ENCODE data around the gene HEPN1. TPM values are rescaled to one million over a fixed set of nuclear protein-coding genes. Genes with fewer than 3 reads are reported as not detected.

HEPN1 gene
- total RNA-seq = under 0.01 TPM in 1 of 2 replicates, not detected in the other

DNA sequence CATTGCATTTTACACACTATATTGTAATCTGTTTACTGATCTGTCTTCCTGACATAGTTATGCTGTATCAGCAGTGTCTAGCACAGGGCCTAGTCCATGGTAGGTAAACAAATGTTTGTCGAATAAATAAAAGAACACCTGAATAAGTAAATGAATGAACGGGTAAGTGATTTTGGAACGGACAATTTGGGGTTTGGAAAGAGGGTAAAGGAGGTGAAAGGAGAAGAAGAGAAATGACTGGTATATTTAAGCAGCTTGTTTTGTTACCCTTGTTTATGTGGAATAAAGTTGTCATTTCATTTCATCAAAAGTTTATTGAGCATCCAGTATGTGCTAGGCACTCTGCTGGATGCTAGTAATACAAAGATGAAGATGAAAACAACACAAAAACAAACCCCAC is at the start of gene HEPN1:
HEPN1 (plus strand) TSS at position 301 of the 400 bp plus-strand sequence.
- Histone ChIP-seq H3K4me2 (ENCODE audit: insufficient read depth, low read length) (no peak within 1 kb of the TSS), H3K9me3 (ENCODE audit: low read depth, low read length) (no peaks in the 10 kb centered on the region), H3K4me1 (ENCODE audit: insufficient read depth, low read length) (peaks cover 5% of the 10 kb centered on the region), H2AFZ (ENCODE audit: low read length) (no peak within 1 kb of the TSS), H3K27ac (ENCODE audit: low read depth, low read length) (no peak within 1 kb of the TSS), H3K27me3 (ENCODE audit: insufficient read depth, low read length) (no peaks in the 10 kb centered on the region), H3K4me3 (ENCODE audit: insufficient read depth, low read length) (no peak within 1 kb of the TSS), H3K36me3 (ENCODE audit: insufficient read depth, low read length) (no peaks in the 10 kb centered on the region), H3K79me2 (ENCODE audit: insufficient read depth, low read length) (no peaks in the 10 kb centered on the region), H4K20me1 (ENCODE audit: insufficient read depth, low read length) (no peaks in the 10 kb centered on the region)
- TF ChIP-seq, protein P1, sequence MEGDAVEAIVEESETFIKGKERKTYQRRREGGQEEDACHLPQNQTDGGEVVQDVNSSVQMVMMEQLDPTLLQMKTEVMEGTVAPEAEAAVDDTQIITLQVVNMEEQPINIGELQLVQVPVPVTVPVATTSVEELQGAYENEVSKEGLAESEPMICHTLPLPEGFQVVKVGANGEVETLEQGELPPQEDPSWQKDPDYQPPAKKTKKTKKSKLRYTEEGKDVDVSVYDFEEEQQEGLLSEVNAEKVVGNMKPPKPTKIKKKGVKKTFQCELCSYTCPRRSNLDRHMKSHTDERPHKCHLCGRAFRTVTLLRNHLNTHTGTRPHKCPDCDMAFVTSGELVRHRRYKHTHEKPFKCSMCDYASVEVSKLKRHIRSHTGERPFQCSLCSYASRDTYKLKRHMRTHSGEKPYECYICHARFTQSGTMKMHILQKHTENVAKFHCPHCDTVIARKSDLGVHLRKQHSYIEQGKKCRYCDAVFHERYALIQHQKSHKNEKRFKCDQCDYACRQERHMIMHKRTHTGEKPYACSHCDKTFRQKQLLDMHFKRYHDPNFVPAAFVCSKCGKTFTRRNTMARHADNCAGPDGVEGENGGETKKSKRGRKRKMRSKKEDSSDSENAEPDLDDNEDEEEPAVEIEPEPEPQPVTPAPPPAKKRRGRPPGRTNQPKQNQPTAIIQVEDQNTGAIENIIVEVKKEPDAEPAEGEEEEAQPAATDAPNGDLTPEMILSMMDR (IDR thresholded peaks at IDR 0.05; ENCODE audit: extremely low read depth, low read depth, low read length) = no peak
- DNase-seq (ENCODE audit: insufficient read length, low spot score, missing footprints) = no peak

- Histone ChIP-seq H3K4me3 (ENCODE audit: insufficient read depth, low read length) (no peak overlapping the region), H3K9me3 (ENCODE audit: low read depth, low read length) (no peaks in the 10 kb centered on the region), H3K79me2 (ENCODE audit: insufficient read depth, low read length) (no peaks in the 10 kb centered on the region), H3K4me1 (ENCODE audit: insufficient read depth, low read length) (peaks cover 3% of the 10 kb centered on the region), H3K27me3 (ENCODE audit: insufficient read depth, low read length) (peaks cover 95% of the 10 kb centered on the region), H4K20me1 (ENCODE audit: insufficient read depth, low read length) (no peaks in the 10 kb centered on the region), H3K36me3 (ENCODE audit: insufficient read depth, low read length) (no peaks in the 10 kb centered on the region), H3K4me2 (ENCODE audit: insufficient read depth, low read length) (no peak overlapping the region), H2AFZ (ENCODE audit: low read length) (no peak overlapping the region), H3K27ac (ENCODE audit: low read depth, low read length) (no peak overlapping the region)
- TF ChIP-seq, protein P1 (IDR thresholded peaks at IDR 0.05; ENCODE audit: extremely low read depth, low read depth, low read length) = no peak
- DNase-seq (ENCODE audit: insufficient read length, low spot score, missing footprints) = no peak
Observed at GRCh38 chr11:124869331-124869730, 49.7 kb upstream of the HEPN1 start.

DNA sequence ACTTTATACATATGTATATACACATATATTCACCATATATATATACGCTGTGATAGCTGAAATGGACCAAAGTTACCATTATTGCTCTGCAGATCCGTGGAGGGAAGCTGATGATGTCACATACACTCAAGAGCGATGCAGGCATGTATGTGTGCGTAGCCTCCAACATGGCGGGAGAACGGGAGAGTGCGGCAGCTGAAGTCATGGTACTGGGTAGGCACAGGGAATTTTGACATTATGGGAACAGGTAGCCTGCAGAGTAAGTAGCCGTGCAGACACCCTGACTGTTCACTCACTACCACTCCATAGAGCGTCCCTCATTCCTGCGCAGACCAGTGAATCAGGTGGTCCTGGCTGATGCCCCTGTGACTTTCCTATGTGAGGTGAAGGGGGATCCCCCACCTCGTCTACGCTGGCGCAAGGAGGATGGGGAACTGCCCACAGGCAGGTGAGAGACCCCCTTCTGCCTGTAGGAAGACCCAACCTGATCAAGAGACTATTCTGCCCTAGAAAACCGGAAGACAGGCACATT is 49.1 kb upstream of the HEPN1 start:
- no peak overlapping the region for H3K4me3 ChIP-seq (ENCODE audit: insufficient read depth, low read length)
- no peak for DNase-seq (ENCODE audit: insufficient read length, low spot score, missing footprints)
- H3K4me1 ChIP-seq (ENCODE audit: insufficient read depth, low read length) = peaks cover 3% of the 10 kb centered on the region
- no peaks in the 10 kb centered on the region for H4K20me1 ChIP-seq (ENCODE audit: insufficient read depth, low read length)
- H3K79me2 ChIP-seq (ENCODE audit: insufficient read depth, low read length) = no peaks in the 10 kb centered on the region
- H3K27ac ChIP-seq (ENCODE audit: low read depth, low read length) = no peak overlapping the region
- no peak overlapping the region for H2AFZ ChIP-seq (ENCODE audit: low read length)
- no peaks in the 10 kb centered on the region for H3K9me3 ChIP-seq (ENCODE audit: low read depth, low read length)
- no peak overlapping the region for H3K4me2 ChIP-seq (ENCODE audit: insufficient read depth, low read length)
- H3K36me3 ChIP-seq (ENCODE audit: insufficient read depth, low read length) = no peaks in the 10 kb centered on the region
- peaks cover 89% of the 10 kb centered on the region for H3K27me3 ChIP-seq (ENCODE audit: insufficient read depth, low read length)
- TF ChIP-seq, protein P1 (IDR thresholded peaks at IDR 0.05; ENCODE audit: extremely low read depth, low read depth, low read length) = no peak

DNA sequence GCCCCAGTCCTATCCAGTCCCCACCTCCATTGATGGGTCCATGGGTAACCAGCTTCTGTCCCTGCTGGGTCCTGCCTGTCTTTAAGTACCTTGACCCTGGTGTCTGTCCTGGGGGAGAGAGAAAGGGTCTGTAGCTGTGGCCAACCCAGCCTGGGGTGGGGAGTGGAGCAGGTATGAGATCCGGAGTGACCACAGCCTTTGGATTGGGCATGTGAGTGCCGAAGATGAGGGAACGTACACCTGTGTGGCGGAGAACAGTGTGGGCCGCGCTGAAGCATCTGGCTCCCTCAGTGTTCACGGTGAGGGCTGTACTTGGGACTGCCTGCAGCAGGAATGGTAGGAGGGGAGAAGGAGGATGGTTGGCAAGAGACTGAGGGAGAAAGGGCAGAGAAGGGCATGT is 48.6 kb upstream of the HEPN1 start:
- Histone ChIP-seq H3K79me2 (ENCODE audit: insufficient read depth, low read length) (no peaks in the 10 kb centered on the region), H3K4me2 (ENCODE audit: insufficient read depth, low read length) (no peak overlapping the region), H3K27me3 (ENCODE audit: insufficient read depth, low read length) (peaks cover 84% of the 10 kb centered on the region), H2AFZ (ENCODE audit: low read length) (no peak overlapping the region), H3K4me3 (ENCODE audit: insufficient read depth, low read length) (no peak overlapping the region), H4K20me1 (ENCODE audit: insufficient read depth, low read length) (no peaks in the 10 kb centered on the region), H3K27ac (ENCODE audit: low read depth, low read length) (no peak overlapping the region), H3K4me1 (ENCODE audit: insufficient read depth, low read length) (peaks cover 3% of the 10 kb centered on the region), H3K9me3 (ENCODE audit: low read depth, low read length) (no peaks in the 10 kb centered on the region), H3K36me3 (ENCODE audit: insufficient read depth, low read length) (no peaks in the 10 kb centered on the region)
- DNase-seq (ENCODE audit: insufficient read length, low spot score, missing footprints) = no peak
- TF ChIP-seq, protein P1 (IDR thresholded peaks at IDR 0.05; ENCODE audit: extremely low read depth, low read depth, low read length) = no peak

Measured in osteoblast (primary cell).